Measurements from ENCODE around the gene CIITA. TPM values are rescaled to one million over a fixed set of nuclear protein-coding genes. Genes with fewer than 3 reads are reported as not detected.

CIITA gene
- polyA plus RNA-seq, 1 donor (not counting 4 experiments of a cell fraction or from before 2014, with no cell fraction given): 0.05 TPM

DNA sequence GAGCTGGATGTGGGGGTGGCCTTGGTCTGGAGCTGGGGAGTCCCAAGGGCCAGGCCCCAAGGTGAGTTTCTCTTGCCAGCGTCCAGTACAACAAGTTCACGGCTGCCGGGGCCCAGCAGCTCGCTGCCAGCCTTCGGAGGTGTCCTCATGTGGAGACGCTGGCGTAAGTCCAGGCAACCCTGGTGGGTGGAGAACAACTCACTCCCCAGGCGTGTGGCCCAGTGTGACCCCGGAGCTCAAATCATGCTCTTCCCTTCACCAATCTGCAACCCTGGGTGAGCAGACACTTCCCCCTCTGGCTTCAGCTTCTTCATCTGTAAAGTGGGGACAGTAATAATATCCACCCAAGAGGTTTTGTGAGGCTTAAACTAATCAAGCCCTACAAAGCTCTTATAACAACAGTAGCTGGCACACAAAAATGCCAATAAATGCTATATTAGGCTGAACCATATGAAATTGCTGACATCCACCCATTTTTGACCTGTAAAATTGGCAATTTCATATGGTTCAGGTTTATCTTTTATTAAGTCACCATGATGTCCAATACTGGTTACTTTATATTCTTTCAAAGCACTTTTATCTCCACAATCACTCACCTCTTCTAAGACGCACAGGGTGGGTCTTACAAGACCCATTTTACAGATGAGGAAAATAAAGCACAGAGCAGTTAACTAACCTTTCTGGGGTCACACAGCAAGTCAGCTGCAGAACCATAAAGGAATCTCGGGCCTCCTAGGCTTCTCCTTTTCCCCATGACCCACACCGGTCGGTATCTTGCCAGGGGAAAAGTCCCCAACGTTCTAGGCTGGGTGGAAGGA, 45.5 kb downstream of the CIITA start:
- no peak overlapping the region for H2AFZ ChIP-seq (ENCODE audit: control insufficient read depth, low read length)
- no peak overlapping the region for H3K27ac ChIP-seq (ENCODE audit: control insufficient read depth, insufficient read depth, low read length)
- H3K4me2 ChIP-seq (ENCODE audit: control insufficient read depth, extremely low read depth, insufficient read depth, low read depth, low read length): no peak overlapping the region
- H3K9me1 ChIP-seq (ENCODE audit: control insufficient read depth, extremely low read depth, insufficient read depth, low read length): no peaks in the 10 kb centered on the region
- dilution Hi-C loops (cut with MboI; ENCODE audit: extremely low pct_ligation_motif_present, low sequenced_read_pairs): loop anchor here (25.0 kb wide), 1 partner anchor 185 kb away; the partner anchor contains the start of gene NUBP1
- H3K9ac ChIP-seq (ENCODE audit: control insufficient read depth, extremely low read depth, insufficient read depth, low read length): no peak overlapping the region
- H3K36me3 ChIP-seq (ENCODE audit: control insufficient read depth in 2 of 2, extremely low read depth in 1 of 2, insufficient read depth in 2 of 2, low read length in 2 of 2): peaks cover 0 to 1% of the 10 kb centered on the region in 2 experiments
- no peak for TF ChIP-seq EZH2 (IDR thresholded peaks at IDR 0.05; ENCODE audit: low read length)
- TF ChIP-seq, protein P1, sequence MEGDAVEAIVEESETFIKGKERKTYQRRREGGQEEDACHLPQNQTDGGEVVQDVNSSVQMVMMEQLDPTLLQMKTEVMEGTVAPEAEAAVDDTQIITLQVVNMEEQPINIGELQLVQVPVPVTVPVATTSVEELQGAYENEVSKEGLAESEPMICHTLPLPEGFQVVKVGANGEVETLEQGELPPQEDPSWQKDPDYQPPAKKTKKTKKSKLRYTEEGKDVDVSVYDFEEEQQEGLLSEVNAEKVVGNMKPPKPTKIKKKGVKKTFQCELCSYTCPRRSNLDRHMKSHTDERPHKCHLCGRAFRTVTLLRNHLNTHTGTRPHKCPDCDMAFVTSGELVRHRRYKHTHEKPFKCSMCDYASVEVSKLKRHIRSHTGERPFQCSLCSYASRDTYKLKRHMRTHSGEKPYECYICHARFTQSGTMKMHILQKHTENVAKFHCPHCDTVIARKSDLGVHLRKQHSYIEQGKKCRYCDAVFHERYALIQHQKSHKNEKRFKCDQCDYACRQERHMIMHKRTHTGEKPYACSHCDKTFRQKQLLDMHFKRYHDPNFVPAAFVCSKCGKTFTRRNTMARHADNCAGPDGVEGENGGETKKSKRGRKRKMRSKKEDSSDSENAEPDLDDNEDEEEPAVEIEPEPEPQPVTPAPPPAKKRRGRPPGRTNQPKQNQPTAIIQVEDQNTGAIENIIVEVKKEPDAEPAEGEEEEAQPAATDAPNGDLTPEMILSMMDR (optimal IDR thresholded peaks at IDR 0.05 in 1 of 3, IDR thresholded peaks at IDR 0.05 in 1 of 3, conservative IDR thresholded peaks at IDR 0.05 in 1 of 3; ENCODE audit: extremely low read depth in 1 of 3, insufficient read depth in 2 of 3, low read length in 3 of 3): no peak
- peaks cover 3% of the 10 kb centered on the region for H3K4me1 ChIP-seq (ENCODE audit: control insufficient read depth, extremely low read depth, insufficient read depth, low read length)
- no peaks in the 10 kb centered on the region for H4K20me1 ChIP-seq (ENCODE audit: control insufficient read depth, extremely low read depth, insufficient read depth, low read length)
- no peaks in the 10 kb centered on the region for H3K9me3 ChIP-seq (ENCODE audit: control insufficient read depth, low read depth, low read length)
- H3K4me3 ChIP-seq (ENCODE audit: control insufficient read depth in 2 of 3, extremely low read depth in 1 of 3, insufficient read depth in 2 of 3, low read depth in 1 of 3, low read length in 3 of 3): no peak overlapping the region
- FAIRE-seq: no peak
- H3K79me2 ChIP-seq (ENCODE audit: control insufficient read depth, insufficient read depth, low read length): no peaks in the 10 kb centered on the region
- DNase-seq (ENCODE audit: low read depth, low spot score): no peak
- H3K27me3 ChIP-seq (ENCODE audit: control insufficient read depth, extremely low read depth, insufficient read depth, low read length): no peaks in the 10 kb centered on the region

DNA sequence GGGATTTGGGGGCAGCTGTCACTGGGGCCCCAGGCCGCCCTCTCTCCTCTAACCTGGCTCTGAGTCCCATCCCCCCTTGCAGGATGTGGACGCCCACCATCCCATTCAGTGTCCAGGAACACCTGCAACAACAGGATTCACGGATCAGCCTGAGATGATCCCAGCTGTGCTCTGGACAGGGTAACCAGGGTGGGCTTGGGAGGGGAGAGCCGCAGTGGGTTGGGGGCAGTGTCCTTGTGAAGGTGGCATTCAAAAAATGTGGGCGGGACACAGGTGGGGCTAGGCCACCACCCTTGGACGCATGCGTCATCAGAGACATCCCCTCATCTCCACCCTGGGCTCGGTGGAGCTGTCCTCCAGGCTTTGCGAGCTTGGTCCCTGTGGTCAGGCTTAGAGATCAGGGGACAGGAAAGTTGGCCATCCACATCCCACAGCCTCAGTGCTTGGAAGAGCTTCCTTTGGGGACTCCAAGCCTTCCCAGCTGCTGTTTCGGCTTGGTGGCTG, 46.2 kb downstream of the CIITA start:
- no peaks in the 10 kb centered on the region for H3K9me1 ChIP-seq (ENCODE audit: control insufficient read depth, extremely low read depth, insufficient read depth, low read length)
- no peak overlapping the region for H3K4me2 ChIP-seq (ENCODE audit: control insufficient read depth, extremely low read depth, insufficient read depth, low read depth, low read length)
- H3K79me2 ChIP-seq (ENCODE audit: control insufficient read depth, insufficient read depth, low read length): no peaks in the 10 kb centered on the region
- no peak overlapping the region for H3K9ac ChIP-seq (ENCODE audit: control insufficient read depth, extremely low read depth, insufficient read depth, low read length)
- H3K27me3 ChIP-seq (ENCODE audit: control insufficient read depth, extremely low read depth, insufficient read depth, low read length): no peaks in the 10 kb centered on the region
- H3K36me3 ChIP-seq (ENCODE audit: control insufficient read depth in 2 of 2, extremely low read depth in 1 of 2, insufficient read depth in 2 of 2, low read length in 2 of 2): peaks cover 0 to 5% of the 10 kb centered on the region in 2 experiments
- H3K9me3 ChIP-seq (ENCODE audit: control insufficient read depth, low read depth, low read length): no peaks in the 10 kb centered on the region
- FAIRE-seq (no peak), DNase-seq (ENCODE audit: low read depth, low spot score) (no peak)
- TF ChIP-seq, protein P1 (optimal IDR thresholded peaks at IDR 0.05 in 1 of 3, IDR thresholded peaks at IDR 0.05 in 1 of 3, conservative IDR thresholded peaks at IDR 0.05 in 1 of 3; ENCODE audit: extremely low read depth in 1 of 3, insufficient read depth in 2 of 3, low read length in 3 of 3): no peak
- TF ChIP-seq EZH2 (IDR thresholded peaks at IDR 0.05; ENCODE audit: low read length): no peak
- peaks cover 3% of the 10 kb centered on the region for H3K4me1 ChIP-seq (ENCODE audit: control insufficient read depth, extremely low read depth, insufficient read depth, low read length)
- H3K27ac ChIP-seq (ENCODE audit: control insufficient read depth, insufficient read depth, low read length): no peak overlapping the region
- dilution Hi-C loops (cut with MboI; ENCODE audit: extremely low pct_ligation_motif_present, low sequenced_read_pairs): loop anchor here (25.0 kb wide), 1 partner anchor 186 kb away; the partner anchor contains the start of gene NUBP1
- H4K20me1 ChIP-seq (ENCODE audit: control insufficient read depth, extremely low read depth, insufficient read depth, low read length): no peaks in the 10 kb centered on the region
- H3K4me3 ChIP-seq (ENCODE audit: control insufficient read depth in 2 of 3, extremely low read depth in 1 of 3, insufficient read depth in 2 of 3, low read depth in 1 of 3, low read length in 3 of 3): no peak overlapping the region
- no peak overlapping the region for H2AFZ ChIP-seq (ENCODE audit: control insufficient read depth, low read length)

Data from keratinocyte (primary cell).